Fibroblast of lung (primary cell): ENCODE data around the gene WFDC12. TPM values are rescaled to one million over a fixed set of nuclear protein-coding genes. Genes with fewer than 3 reads are reported as not detected.
"Not testable (repeated sequence)": the region's sequence is repeated elsewhere in the genome, so short reads cannot be mapped to it uniquely, and the experiment has no call there.

Experiments used
- DNase-seq, 2 donors: peaks; one replicate each; pipeline versions ENCODE4 v3.0.0 to v3.0.0-alpha.2; 2010; ENCODE audit warnings: low read depth in 2 of 2
- H2AFZ ChIP-seq: 2 replicates; pipeline ENCODE4 v1.5.1; 2012; ENCODE audit warnings: low read length, control low read depth, inconsistent platforms
- H3K27ac ChIP-seq: 2 replicates; pipeline ENCODE4 v1.5.1; 2011; ENCODE audit warnings: low read length, control low read depth; ENCODE audit not compliant: insufficient read depth
- H3K27me3 ChIP-seq: 2 replicates; pipeline ENCODE4 v1.5.1; 2011; ENCODE audit warnings: mild to moderate bottlenecking, low read length; ENCODE audit not compliant: control insufficient read depth, insufficient read depth
- H3K36me3 ChIP-seq: 2 replicates; pipeline ENCODE4 v1.5.1; 2011; ENCODE audit warnings: low read length; ENCODE audit not compliant: control insufficient read depth, insufficient read depth
- H3K4me1 ChIP-seq: 2 replicates; pipeline ENCODE4 v1.5.1; 2011; ENCODE audit warnings: low read length; ENCODE audit not compliant: control insufficient read depth, insufficient read depth; ENCODE audit errors: extremely low read depth
- H3K4me2 ChIP-seq: 2 replicates; pipeline ENCODE4 v1.5.1; 2011; ENCODE audit warnings: low read length, control low read depth; ENCODE audit not compliant: insufficient read depth; ENCODE audit errors: extremely low read depth
- H3K4me3 ChIP-seq, 4 experiments: fragments of 200-600 bp in 1 of 4; sonication (generic) in 1 of 4; replicated peaks in 1 of 4; 2 replicates each; pipeline ENCODE4 v1.5.1; 2011 to 2016; ENCODE audit warnings: low read length in 4 of 4, low read depth in 3 of 4, mild to moderate bottlenecking in 3 of 4, control low read depth in 2 of 4, inconsistent platforms in 1 of 4, mixed read lengths in 1 of 4; ENCODE audit not compliant: insufficient read depth in 1 of 4; ENCODE audit errors: control extremely low read depth in 1 of 4
- H3K79me2 ChIP-seq: 2 replicates; pipeline ENCODE4 v1.5.1; 2012; ENCODE audit warnings: mild to moderate bottlenecking, low read length, inconsistent platforms; ENCODE audit not compliant: control insufficient read depth, insufficient read depth
- H3K9ac ChIP-seq: 2 replicates; pipeline ENCODE4 v1.5.1; 2011; ENCODE audit warnings: mild to moderate bottlenecking, low read length, control low read depth; ENCODE audit not compliant: insufficient read depth
- H3K9me3 ChIP-seq: 2 replicates; pipeline ENCODE4 v1.5.1; 2012; ENCODE audit warnings: low read depth, low read length; ENCODE audit not compliant: control insufficient read depth, insufficient read depth
- H4K20me1 ChIP-seq: 2 replicates; pipeline ENCODE4 v1.5.1; 2011; ENCODE audit warnings: low read length; ENCODE audit not compliant: control insufficient read depth, insufficient read depth; ENCODE audit errors: extremely low read depth
- CTCF ChIP-seq, 2 donors: IDR thresholded peaks in 1 of 2; conservative IDR thresholded peaks in 1 of 2; 1 replicate in 1 of 2; 2 replicates in 1 of 2; pipeline ENCODE4 v1.5.1; 2011 to 2012; ENCODE audit warnings: low read length in 2 of 2, control low read depth in 1 of 2, inconsistent platforms in 1 of 2, low read depth in 1 of 2, mild to moderate bottlenecking in 1 of 2
- EZH2 ChIP-seq: IDR thresholded peaks from 2 replicates; pipeline ENCODE4 v1.5.1; 2012; ENCODE audit warnings: low read length, control low read depth, mild to moderate bottlenecking; ENCODE audit errors: missing control alignments
- polyA plus RNA-seq, 2 donors: library from polyadenylated mRNA; depleted of rRNA in 1 of 2; stranded (reverse) in 1 of 2; unstranded in 1 of 2; fragments of >200 nt; gene quantifications; 2 replicates each; pipeline ENCODE4 v1.2.1, GENCODE V29; 2011 to 2012; ENCODE audit warnings: missing spikeins in 1 of 2
- total RNA-seq: library from RNA; depleted of rRNA; stranded (reverse); fragments of >200 nt; gene quantifications from 2 replicates; pipeline ENCODE4 v1.2.1, GENCODE V29; 2014

The WFDC12 gene
- total and polyA plus RNA-seq, 2 donors (not counting 1 experiment from before 2014, with no cell fraction given), result not detected

DNA sequence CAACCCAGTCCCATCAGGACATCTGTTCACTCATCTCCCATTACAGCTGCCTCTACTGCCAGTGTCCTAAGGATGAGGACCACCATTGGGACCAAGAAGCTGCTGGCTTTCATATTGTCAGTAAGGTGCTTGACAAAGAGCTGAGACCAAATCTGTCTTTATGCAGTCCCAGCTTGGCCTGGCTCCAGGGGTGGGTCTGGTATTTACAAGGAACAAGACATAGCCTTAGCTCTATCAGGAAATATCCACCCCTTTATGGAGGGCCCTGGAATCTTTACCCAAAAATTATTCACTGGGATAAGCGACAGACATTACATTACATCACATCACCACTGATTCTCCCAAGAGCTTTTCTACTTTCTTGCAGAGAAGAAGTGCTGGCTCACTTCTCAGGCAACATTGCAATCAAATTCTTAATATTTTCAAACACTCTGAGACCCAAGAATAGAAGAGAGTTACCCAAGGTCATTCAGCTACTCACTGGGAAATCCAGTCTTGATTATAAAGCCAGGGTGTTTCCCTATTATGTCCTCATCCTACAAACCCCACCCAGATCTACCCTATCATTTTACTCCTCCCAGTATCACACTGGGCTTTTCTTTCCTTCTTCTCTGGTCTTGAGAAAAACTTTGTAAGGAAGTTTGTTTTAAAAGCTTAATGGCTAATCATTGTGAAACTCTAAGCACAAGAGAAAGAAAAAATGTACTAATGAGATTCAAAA lies 39.0 kb upstream of the WFDC12 start:
- H3K79me2 ChIP-seq, result no peaks in the 10 kb centered on the region
- no peak overlapping the region for H3K4me3 ChIP-seq
- no peaks in the 10 kb centered on the region for H3K27me3 ChIP-seq
- H3K4me1 ChIP-seq, result no peaks in the 10 kb centered on the region
- H3K9me3 ChIP-seq, result no peaks in the 10 kb centered on the region
- H3K36me3 ChIP-seq, result no peaks in the 10 kb centered on the region
- H3K9ac ChIP-seq, result no peak overlapping the region
- TF ChIP-seq EZH2, result no peak
- no peak for TF ChIP-seq CTCF (conservative IDR thresholded peaks at IDR 0.05 in 1 of 2, IDR thresholded peaks at IDR 0.05 in 1 of 2; ENCODE audit: low read depth in 1 of 2, low read length in 2 of 2)
- no peak overlapping the region for H3K4me2 ChIP-seq
- DNase-seq, result no peak
- no peak overlapping the region for H3K27ac ChIP-seq
- H2AFZ ChIP-seq, result no peak overlapping the region
- no peaks in the 10 kb centered on the region for H4K20me1 ChIP-seq

DNA sequence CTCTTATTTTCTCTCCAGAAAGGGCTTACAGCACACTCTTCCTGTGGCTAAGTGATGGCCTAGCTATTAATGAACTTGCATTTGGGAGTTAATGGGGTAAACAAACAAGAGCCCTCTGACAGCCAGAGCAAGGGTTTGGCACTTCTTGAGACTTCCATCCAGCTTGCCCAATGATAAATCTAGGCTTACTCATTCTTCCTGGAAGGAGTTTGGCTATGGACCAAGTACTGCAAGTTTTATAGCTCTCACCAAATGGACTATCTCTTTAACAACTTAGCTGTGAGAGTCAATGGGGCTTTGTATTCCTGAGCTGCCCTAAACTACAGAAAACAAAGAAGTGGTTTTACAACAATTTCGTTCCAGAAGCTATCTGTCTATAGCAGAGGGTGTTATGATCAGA lies 33.7 kb upstream of the WFDC12 start:
- Histone ChIP-seq H3K79me2 (no peaks in the 10 kb centered on the region), H3K9ac (no peak overlapping the region), H3K9me3 (no peaks in the 10 kb centered on the region), H3K4me1 (no peaks in the 10 kb centered on the region), H3K27ac (no peak overlapping the region), H3K4me3 (no peak overlapping the region), H3K36me3 (no peaks in the 10 kb centered on the region), H2AFZ (no peak overlapping the region), H3K27me3 (no peaks in the 10 kb centered on the region), H3K4me2 (no peak overlapping the region), H4K20me1 (no peaks in the 10 kb centered on the region)
- no peak for TF ChIP-seq EZH2
- TF ChIP-seq CTCF (conservative IDR thresholded peaks at IDR 0.05 in 1 of 2, IDR thresholded peaks at IDR 0.05 in 1 of 2; ENCODE audit: low read depth in 1 of 2, low read length in 2 of 2), result no peak
- DNase-seq, result peak; percentile 78 to 85

- no peaks in the 10 kb centered on the region for H3K9me3 ChIP-seq
- no peak for DNase-seq
Observed at GRCh38 chr20:45156713-45157112, 32.4 kb upstream of the WFDC12 start.

DNA sequence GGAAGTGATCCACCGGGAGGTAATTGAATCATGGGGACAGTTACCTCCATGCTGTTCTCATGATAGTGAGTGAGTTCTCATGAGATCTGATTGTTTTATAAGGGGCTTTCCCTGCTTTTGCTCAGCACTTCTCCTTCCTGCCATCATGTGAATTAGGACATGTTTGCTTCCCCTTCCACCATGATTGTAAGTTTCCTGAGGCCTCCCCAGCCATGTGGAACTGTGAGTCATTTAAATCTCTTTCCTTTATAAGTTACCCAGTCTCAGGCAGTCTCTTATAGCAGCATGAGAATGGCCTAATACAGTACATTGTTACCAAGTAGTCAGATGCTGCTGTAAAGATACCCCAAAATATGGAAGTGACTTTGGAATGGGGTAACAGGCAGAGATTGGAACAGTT lies 30.5 kb upstream of the WFDC12 start:
- not testable (repeated sequence) for H3K9me3 ChIP-seq, H3K79me2 ChIP-seq, H3K4me2 ChIP-seq, H3K9ac ChIP-seq, H2AFZ ChIP-seq, H3K27ac ChIP-seq, H3K4me3 ChIP-seq, H3K4me1 ChIP-seq, H3K27me3 ChIP-seq, H3K36me3 ChIP-seq, H4K20me1 ChIP-seq, DNase-seq

More at GRCh38 chr20:45156713-45157112, 32.4 kb upstream of the WFDC12 start:
- no peaks in the 10 kb centered on the region for H3K27me3 ChIP-seq
- no peaks in the 10 kb centered on the region for H3K36me3 ChIP-seq
- no peaks in the 10 kb centered on the region for H3K4me1 ChIP-seq
- H2AFZ ChIP-seq, result no peak overlapping the region
- H3K9ac ChIP-seq, result no peak overlapping the region
- H3K4me3 ChIP-seq, result no peak overlapping the region
- no peaks in the 10 kb centered on the region for H4K20me1 ChIP-seq
- no peaks in the 10 kb centered on the region for H3K79me2 ChIP-seq
- H3K4me2 ChIP-seq, result no peak overlapping the region
- TF ChIP-seq EZH2 (no peak), CTCF (conservative IDR thresholded peaks at IDR 0.05 in 1 of 2, IDR thresholded peaks at IDR 0.05 in 1 of 2; ENCODE audit: low read depth in 1 of 2, low read length in 2 of 2) (no peak)
- no peak overlapping the region for H3K27ac ChIP-seq
